Measurements from ENCODE around the gene SPDYE4. TPM values are rescaled to one million over a fixed set of nuclear protein-coding genes. Genes with fewer than 3 reads are reported as not detected.
A peak's percentile ranks its signal among the peaks of the same experiment; 100 is the strongest.

Gene SPDYE4
- total RNA-seq, 1 donor from 2014 or later: not detected

DNA sequence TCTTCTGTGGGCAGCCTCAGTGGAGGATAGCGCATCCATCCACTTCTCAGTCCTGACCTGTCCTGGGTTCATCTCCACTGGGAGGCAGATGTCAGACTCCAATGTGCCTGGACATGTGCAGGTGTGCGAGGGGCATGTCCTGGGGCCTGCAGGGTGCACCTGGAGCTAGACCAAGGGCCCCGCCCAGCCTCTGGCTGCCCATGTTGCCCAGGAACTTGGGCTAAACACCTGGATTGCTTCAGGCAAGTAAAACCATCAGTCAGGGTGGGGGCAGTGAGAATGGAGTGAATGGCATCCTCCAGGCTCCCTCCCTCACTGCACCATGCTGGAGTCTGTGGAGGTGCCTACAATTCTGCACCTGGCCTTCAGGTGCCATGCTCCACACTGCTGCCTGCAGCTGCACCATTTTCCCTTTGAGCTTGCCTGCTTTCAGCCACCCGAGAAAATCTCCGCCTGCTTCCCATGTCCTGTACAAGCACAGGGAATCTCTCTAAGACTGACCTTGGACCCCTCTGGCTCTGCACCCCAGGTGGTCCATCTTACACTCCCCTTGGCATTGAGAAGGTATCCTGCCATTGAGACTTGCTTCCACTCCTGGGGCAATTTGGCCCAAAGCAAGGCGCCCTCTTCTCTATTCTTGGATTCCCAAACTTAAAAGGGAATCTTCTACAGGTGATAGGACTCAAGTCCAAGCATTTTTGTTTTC, 42.9 kb upstream of the SPDYE4 start:
- no peak for TF ChIP-seq CTCF (IDR thresholded peaks at IDR 0.05; ENCODE audit: insufficient read depth, low read length, poor library complexity, severe bottlenecking)
- DNase-seq (ENCODE audit: low read depth): no peak
- Histone ChIP-seq H3K27me3 (ENCODE audit: control insufficient read depth, insufficient read depth, low read length) (peaks cover 16% of the 10 kb centered on the region), H3K36me3 (ENCODE audit: control insufficient read depth, insufficient read depth, low read length) (no peaks in the 10 kb centered on the region), H3K4me3 (ENCODE audit: low read depth, low read length) (no peak overlapping the region)

- DNase-seq (ENCODE audit: low read depth): no peak
- no peak for TF ChIP-seq CTCF (IDR thresholded peaks at IDR 0.05; ENCODE audit: insufficient read depth, low read length, poor library complexity, severe bottlenecking)
- H3K36me3 ChIP-seq (ENCODE audit: control insufficient read depth, insufficient read depth, low read length): no peaks in the 10 kb centered on the region
- no peak overlapping the region for H3K4me3 ChIP-seq (ENCODE audit: low read depth, low read length)
- peaks cover 16% of the 10 kb centered on the region for H3K27me3 ChIP-seq (ENCODE audit: control insufficient read depth, insufficient read depth, low read length)
Observed at GRCh38 chr17:8800656-8801055, 42.3 kb upstream of the SPDYE4 start.

GRCh38 chr17:8799570-8800212, 41.3 kb upstream of the SPDYE4 start:
- H3K36me3 ChIP-seq (ENCODE audit: control insufficient read depth, insufficient read depth, low read length): no peaks in the 10 kb centered on the region

GRCh38 chr17:8798846-8799569, 40.7 kb upstream of the SPDYE4 start, which contains the start of gene MFSD6L:
TSS of gene MFSD6L (minus strand) at chr17:8799365. CDS start at chr17:8799120, 245 bp downstream.
- DNase-seq (ENCODE audit: low read depth): no peak
- TF ChIP-seq CTCF (IDR thresholded peaks at IDR 0.05; ENCODE audit: insufficient read depth, low read length, poor library complexity, severe bottlenecking): peak; percentile 18
- Histone ChIP-seq H3K27me3 (ENCODE audit: control insufficient read depth, insufficient read depth, low read length) (peaks cover 16% of the 10 kb centered on the region), H3K36me3 (ENCODE audit: control insufficient read depth, insufficient read depth, low read length) (no peaks in the 10 kb centered on the region), H3K4me3 (ENCODE audit: low read depth, low read length) (no peak within 1 kb of the TSS)

More at GRCh38 chr17:8799570-8800212, 41.3 kb upstream of the SPDYE4 start:
- no peak overlapping the region for H3K4me3 ChIP-seq (ENCODE audit: low read depth, low read length)
- H3K27me3 ChIP-seq (ENCODE audit: control insufficient read depth, insufficient read depth, low read length): peaks cover 16% of the 10 kb centered on the region
- TF ChIP-seq CTCF (IDR thresholded peaks at IDR 0.05; ENCODE audit: insufficient read depth, low read length, poor library complexity, severe bottlenecking): no peak
- no peak for DNase-seq (ENCODE audit: low read depth)

DNA sequence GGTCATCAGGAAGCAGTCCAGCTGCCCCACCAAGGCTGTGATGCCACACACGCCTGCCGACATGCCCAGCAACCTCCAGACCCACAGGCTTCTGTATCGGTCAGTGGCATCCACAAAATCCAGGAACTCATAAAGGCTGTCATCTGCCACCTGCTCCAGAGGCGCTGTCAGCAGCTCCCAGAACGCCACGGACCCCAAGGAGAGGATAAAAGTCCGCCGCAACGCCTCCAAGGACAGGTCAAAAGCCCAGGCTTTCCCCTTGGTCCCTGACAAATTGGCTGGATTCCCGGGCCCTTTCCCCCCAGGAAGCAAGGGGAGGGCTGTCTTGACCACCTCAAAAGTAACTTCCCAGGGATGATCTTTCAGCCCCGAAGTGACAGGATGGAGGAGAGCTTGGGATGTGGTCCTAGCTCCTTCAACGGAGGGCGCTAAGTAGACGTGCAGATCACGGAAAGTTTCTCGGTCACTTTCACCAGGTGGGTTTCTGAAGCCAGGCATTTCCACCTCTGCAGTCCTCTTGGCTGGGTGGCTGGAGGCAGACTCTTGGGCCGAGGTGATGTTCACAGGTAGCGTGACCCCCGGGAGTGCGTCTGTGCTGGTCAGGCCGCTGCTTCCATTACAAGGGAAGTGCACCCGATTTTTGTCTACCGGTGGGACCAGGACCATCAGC, 40.0 kb upstream of the SPDYE4 start:
- Histone ChIP-seq H3K27me3 (ENCODE audit: control insufficient read depth, insufficient read depth, low read length) (peaks cover 15% of the 10 kb centered on the region), H3K36me3 (ENCODE audit: control insufficient read depth, insufficient read depth, low read length) (no peaks in the 10 kb centered on the region), H3K4me3 (ENCODE audit: low read depth, low read length) (no peak overlapping the region)
- no peak for DNase-seq (ENCODE audit: low read depth)
- TF ChIP-seq CTCF (IDR thresholded peaks at IDR 0.05; ENCODE audit: insufficient read depth, low read length, poor library complexity, severe bottlenecking): no peak
